Loucy (cell line): ENCODE results near the gene ZNF697.

Experiments
- H2AFZ ChIP-seq: fragments of 200-600 bp; sonication (generic); 2 replicates; pipeline ENCODE4 v1.6.0; 2016; ENCODE audit warnings: antibody characterized with exemption, mild to moderate bottlenecking, low read length, moderate library complexity
- H3F3A ChIP-seq: fragments of 200-600 bp; 2 replicates; pipeline ENCODE4 v1.6.0; 2016; ENCODE audit warnings: antibody characterized with exemption, low read depth, mild to moderate bottlenecking
- H3K27me3 ChIP-seq: fragments of 200-600 bp; sonication (generic); 2 replicates; pipeline ENCODE4 v1.6.1; 2014; ENCODE audit warnings: low read length, mild to moderate bottlenecking; ENCODE audit not compliant: insufficient read depth, poor library complexity, severe bottlenecking
- H3K36me3 ChIP-seq: fragments of 200-600 bp; sonication (generic); 2 replicates; pipeline ENCODE4 v1.6.1; 2016; ENCODE audit warnings: low read length; ENCODE audit not compliant: insufficient read depth
- H3K4me1 ChIP-seq: fragments of 200-600 bp; sonication (generic); 2 replicates; pipeline ENCODE4 v1.5.1; 2014; ENCODE audit warnings: low read length, mild to moderate bottlenecking; ENCODE audit not compliant: insufficient read depth, poor library complexity, severe bottlenecking
- H3K4me2 ChIP-seq: fragments of 200-600 bp; sonication (generic); 2 replicates; pipeline ENCODE4 v1.6.0; 2014; ENCODE audit warnings: antibody characterized with exemption, low read length, low read depth, mild to moderate bottlenecking; ENCODE audit not compliant: poor library complexity, severe bottlenecking
- H3K4me3 ChIP-seq: fragments of 200-600 bp; sonication (generic); 2 replicates; pipeline ENCODE4 v1.5.1; 2014; ENCODE audit warnings: low read length, mild to moderate bottlenecking, mixed read lengths; ENCODE audit not compliant: poor library complexity, severe bottlenecking
- H3K79me2 ChIP-seq: fragments of 200-600 bp; sonication (generic); 2 replicates; pipeline ENCODE4 v1.6.1; 2014; ENCODE audit warnings: low read length; ENCODE audit not compliant: insufficient read depth
- H3K9ac ChIP-seq: fragments of 200-600 bp; sonication (generic); 2 replicates; pipeline ENCODE4 v1.6.0; 2014; ENCODE audit warnings: mild to moderate bottlenecking, low read depth, low read length, moderate library complexity; ENCODE audit not compliant: poor library complexity, severe bottlenecking
- H3K9me2 ChIP-seq: fragments of 200-600 bp; sonication (generic); replicated peaks from 2 replicates; pipeline ENCODE4 v1.6.1; 2016; ENCODE audit warnings: low read depth, low read length, mixed read lengths
- H3K9me3 ChIP-seq: fragments of 200-600 bp; sonication (generic); 2 replicates; pipeline ENCODE4 v1.6.1; 2014; ENCODE audit warnings: mild to moderate bottlenecking, antibody characterized with exemption, low read length, low read depth; ENCODE audit not compliant: insufficient read depth
- H4K20me1 ChIP-seq: fragments of 200-600 bp; sonication (generic); 2 replicates; pipeline ENCODE4 v1.6.0; 2014; ENCODE audit warnings: antibody characterized with exemption, low read length, mild to moderate bottlenecking; ENCODE audit not compliant: insufficient read depth, poor library complexity, severe bottlenecking
- CTCF ChIP-seq: fragments of 200-600 bp; sonication (generic); conservative IDR thresholded peaks from 2 replicates; pipeline ENCODE4 v1.5.1; 2014; ENCODE audit warnings: mild to moderate bottlenecking, antibody characterized with exemption, low read length
- EZH2phosphoT487 ChIP-seq: fragments of 200-600 bp; IDR thresholded peaks from 2 replicates; pipeline ENCODE4 v1.6.1; 2018; ENCODE audit warnings: antibody characterized with exemption, mild to moderate bottlenecking, moderate library complexity, borderline replicate concordance

The ZNF697 gene

DNA sequence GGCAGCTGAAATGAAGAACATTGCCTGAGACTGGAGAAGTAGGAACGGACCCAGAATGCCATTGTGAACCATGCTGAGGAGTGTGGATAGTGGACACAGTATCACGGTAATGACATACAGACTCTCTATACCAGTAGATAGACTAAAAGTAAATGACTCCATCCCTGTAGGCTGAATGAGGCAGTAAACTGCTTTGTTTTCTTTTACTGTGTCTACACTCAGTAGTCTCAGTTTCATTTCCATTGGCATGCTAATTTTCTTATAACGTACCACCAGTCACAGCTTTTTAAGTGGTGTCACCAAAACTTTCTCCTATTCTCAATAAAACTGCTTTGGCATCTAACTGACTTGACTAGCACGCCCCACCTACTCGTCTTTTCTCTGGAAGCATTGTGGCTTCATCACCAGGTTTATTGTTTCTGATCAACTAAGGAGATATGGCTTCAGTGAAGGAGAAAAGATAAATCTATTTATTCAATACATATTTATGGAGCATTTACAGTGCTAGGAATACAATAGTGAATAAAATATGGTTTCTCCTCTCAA is 8.4 kb upstream of the ZNF697 start:
- no peaks in the 10 kb centered on the region for H3K9me3 ChIP-seq
- H3K4me3 ChIP-seq, result no peak overlapping the region
- no peak for TF ChIP-seq CTCF
- TF ChIP-seq EZH2phosphoT487, result no peak
- H4K20me1 ChIP-seq, result no peaks in the 10 kb centered on the region
- no peak overlapping the region for H2AFZ ChIP-seq
- H3K4me1 ChIP-seq, result no peaks in the 10 kb centered on the region
- no peaks in the 10 kb centered on the region for H3K36me3 ChIP-seq
- H3K79me2 ChIP-seq, result no peaks in the 10 kb centered on the region
- H3K9me2 ChIP-seq, result no peaks in the 10 kb centered on the region
- no peak overlapping the region for H3K9ac ChIP-seq
- peaks cover 2% of the 10 kb centered on the region for H3K27me3 ChIP-seq
- no peak overlapping the region for H3K4me2 ChIP-seq
- no peaks in the 10 kb centered on the region for H3F3A ChIP-seq

GRCh38 chr1:119655154-119655553 is 7.1 kb upstream of the ZNF697 start:
- TF ChIP-seq EZH2phosphoT487 (no peak), CTCF (no peak)
- no peaks in the 10 kb centered on the region for H3K36me3 ChIP-seq
- H3F3A ChIP-seq, result no peaks in the 10 kb centered on the region
- no peaks in the 10 kb centered on the region for H3K9me2 ChIP-seq
- H3K9me3 ChIP-seq, result no peaks in the 10 kb centered on the region
- no peak overlapping the region for H3K9ac ChIP-seq
- H3K4me3 ChIP-seq, result no peak overlapping the region
- no peaks in the 10 kb centered on the region for H3K4me1 ChIP-seq
- no peak overlapping the region for H2AFZ ChIP-seq
- H3K27me3 ChIP-seq, result peaks cover 4% of the 10 kb centered on the region
- H4K20me1 ChIP-seq, result no peaks in the 10 kb centered on the region
- no peak overlapping the region for H3K4me2 ChIP-seq
- no peaks in the 10 kb centered on the region for H3K79me2 ChIP-seq

DNA sequence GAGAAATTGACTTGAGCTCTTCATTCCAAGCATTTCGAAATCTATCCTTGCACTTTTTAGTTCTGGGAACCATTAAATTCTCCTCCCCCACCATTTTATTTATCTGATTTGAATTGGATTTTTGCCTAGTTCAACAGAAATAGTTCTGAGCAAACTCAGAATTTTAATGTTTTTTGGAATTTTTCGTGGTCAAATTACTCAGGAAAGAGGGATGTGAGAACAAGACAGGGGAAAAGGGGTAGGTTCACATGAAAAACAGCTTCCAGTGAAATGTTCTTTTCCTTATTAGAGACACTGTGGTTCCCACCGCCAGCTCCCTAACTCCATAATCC is 5.7 kb upstream of the ZNF697 start:
- no peak overlapping the region for H2AFZ ChIP-seq

More for the DNA sequence above, 5.7 kb upstream of the ZNF697 start:
- Histone ChIP-seq H3K4me2 (no peak overlapping the region), H3K36me3 (no peaks in the 10 kb centered on the region), H3K27me3 (peaks cover 4% of the 10 kb centered on the region), H3K4me3 (no peak overlapping the region), H3K4me1 (no peaks in the 10 kb centered on the region), H3K9me3 (no peaks in the 10 kb centered on the region), H3K79me2 (no peaks in the 10 kb centered on the region), H4K20me1 (no peaks in the 10 kb centered on the region), H3K9me2 (no peaks in the 10 kb centered on the region), H3F3A (no peaks in the 10 kb centered on the region), H3K9ac (no peak overlapping the region)
- no peak for TF ChIP-seq CTCF
- TF ChIP-seq EZH2phosphoT487, result no peak
